ENCODE measurements around the gene DCDC1.
"Not testable (repeated sequence)": the region's sequence is repeated elsewhere in the genome, so short reads cannot be mapped to it uniquely, and the experiment has no call there.

The DCDC1 gene

DNA sequence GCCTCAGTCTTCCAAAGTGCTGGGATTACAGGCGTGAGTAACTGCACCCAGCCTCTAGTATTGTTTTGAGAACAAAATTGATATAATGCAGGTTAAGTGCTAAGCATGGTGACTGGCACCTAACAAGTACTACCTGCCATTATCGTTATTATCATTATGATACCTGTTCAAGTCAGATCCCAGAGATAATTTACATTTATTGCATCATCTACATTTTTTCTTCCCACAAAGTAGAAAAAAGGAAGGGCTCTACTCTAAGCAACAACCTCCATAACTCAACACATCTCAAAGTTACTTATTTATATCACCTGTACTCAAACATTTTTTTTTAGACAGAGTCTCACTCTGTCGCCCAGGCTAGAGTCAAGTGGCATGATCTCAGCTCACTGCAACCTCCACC lies 42.1 kb downstream of the DCDC1 start:
- DNase-seq: no peak

DNA sequence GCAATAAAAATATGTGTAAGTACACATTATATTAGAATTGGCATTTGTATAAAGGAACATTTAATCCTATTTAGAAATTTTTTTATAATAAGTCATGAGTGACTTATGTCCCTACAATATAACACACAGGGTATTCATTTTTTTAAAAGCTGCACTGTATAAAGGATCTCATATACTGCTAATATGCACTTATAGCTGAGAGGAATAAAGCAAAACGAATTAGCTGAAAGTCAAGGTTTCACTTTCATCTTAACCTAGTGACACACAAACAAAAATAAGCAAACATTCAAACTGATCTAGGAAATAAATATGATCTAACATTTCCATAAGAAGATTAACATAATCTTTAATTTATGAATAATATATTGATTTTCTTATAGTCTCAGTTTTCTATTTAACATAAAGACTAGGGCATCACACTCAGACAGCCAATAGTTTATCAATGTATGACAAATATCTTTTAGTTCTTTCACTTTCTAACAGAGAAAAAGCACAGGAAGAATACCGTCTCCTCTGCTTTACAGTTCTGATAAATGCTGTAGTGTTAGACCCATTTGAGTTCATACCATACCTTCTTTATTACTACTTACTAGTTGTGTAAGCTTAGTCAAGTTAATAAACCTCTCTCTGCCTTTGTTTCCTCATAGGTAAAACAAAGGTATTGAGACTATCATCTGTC lies 42.9 kb downstream of the DCDC1 start:
- no peak for DNase-seq

DNA sequence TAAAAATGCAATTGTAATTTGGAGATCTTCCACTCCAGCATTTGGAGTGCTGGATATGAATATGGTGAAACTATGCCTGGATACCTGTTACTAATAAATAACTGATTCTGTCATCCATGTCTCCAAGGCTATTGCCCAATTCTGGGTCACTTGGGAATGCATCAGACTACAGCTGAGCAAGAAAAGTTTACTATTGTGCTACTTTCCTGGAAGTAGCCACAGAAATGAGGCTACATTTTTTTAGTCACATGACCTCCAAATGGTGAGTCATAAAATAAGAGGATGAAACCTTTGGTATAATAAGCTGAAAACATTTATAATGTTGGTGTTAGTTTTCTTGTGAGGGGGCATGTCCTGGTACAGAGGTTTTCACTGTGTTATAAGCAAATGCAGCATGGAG lies 44.4 kb downstream of the DCDC1 start:
- no peak for DNase-seq

DNA sequence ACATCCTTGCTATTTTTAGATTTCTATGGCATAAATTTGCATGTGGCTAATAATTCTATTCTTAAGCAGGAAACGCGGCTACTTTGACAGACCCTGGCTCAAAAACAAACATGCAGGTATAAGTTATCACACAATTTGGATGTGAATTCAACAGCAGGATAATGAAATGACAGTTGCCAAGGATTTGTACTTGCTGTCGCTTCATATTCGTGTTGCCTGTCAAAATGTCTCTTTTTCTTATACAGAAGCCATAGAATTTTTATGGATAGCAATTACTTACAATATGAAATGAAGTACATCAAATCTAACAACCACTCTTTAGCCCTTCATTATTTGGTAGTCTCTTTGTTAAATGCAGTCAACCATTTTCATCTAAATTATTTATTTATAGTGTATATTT lies 46.4 kb downstream of the DCDC1 start:
- DNase-seq: no peak

DNA sequence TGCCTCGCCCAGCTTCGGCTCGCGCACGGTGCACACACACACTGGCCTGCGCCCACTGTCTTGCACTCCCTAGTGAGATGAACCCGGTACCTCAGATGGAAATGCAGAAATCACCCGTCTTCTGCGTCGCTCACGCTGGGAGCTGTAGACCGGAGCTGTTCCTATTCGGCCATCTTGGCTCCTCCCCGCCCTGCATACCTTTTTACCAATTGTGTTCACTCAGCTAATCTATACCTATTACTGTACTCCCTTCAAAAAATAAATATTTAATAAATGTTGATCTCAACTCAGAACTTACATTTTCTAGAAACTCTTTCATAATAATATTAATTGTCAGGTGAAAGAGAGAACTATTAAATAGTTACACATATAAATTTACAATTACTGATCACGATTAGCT lies 48.0 kb downstream of the DCDC1 start:
- DNase-seq: not testable (repeated sequence)

DNA sequence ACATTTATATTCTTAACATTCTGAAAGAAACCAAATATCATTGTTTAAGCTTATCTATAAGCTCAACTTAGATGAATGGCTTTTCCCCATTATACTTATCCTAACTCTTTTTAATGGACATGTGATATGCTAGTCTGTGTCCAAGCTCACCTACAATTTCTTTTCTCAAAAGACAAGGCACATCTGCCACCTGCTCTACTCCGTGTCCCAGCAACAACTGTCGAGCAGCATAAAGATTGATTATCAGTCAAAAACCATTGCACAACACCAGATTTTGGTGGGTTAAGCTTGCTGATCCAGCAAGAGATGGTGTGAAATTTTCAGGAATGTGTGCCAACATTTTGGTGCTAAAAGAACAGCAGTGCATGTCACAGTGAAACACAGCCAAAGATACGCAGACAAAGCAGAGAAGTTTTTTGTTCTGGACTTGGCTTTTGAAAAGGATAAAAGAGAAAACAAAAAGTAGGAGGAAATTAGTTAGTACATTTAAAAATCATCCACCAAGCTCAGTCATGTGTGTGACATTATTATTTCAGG lies 65.8 kb downstream of the DCDC1 start:
- no peak for DNase-seq

DNA sequence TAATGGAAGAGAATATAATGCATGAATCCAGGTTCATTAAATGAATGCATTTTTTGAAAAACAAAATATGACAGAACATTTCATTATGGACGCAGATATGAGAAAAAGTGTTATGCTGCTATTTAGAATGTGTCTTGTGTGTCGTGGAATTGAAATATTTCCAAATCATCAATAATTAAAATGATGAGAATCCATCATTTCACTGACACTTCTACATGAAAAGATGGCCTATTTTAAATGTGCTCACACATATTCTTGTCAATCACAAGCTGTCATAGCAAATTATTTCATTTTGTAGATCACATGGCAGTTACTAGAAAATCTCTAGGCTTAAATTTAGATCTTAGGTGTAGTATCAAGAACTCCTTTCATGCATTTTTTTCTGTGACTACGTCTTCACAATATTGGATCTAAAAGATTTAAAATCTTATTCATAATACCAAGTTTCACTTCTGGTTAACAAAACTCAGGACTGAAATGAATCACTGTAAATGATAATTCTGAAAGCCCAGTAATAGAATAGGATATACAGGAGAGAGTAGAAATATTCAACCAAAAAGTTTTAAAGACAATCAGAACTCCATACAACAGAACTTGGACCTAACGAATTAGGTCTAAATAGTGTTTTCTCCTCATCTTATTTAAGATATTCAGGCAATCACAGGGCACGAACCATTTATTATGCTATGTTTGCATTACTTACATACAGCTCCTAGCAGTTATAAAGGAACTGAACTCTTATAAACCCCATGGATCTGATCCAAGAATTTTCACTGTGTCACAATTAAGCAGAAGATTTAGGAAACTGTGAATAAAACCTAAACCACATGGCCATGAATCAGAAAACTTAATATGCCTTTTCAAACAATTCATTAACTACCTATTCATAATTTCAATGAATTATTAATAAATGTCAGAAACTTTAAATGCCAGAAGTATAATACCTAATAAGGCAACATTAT lies 67.7 kb downstream of the DCDC1 start:
- DNase-seq: no peak

DNA sequence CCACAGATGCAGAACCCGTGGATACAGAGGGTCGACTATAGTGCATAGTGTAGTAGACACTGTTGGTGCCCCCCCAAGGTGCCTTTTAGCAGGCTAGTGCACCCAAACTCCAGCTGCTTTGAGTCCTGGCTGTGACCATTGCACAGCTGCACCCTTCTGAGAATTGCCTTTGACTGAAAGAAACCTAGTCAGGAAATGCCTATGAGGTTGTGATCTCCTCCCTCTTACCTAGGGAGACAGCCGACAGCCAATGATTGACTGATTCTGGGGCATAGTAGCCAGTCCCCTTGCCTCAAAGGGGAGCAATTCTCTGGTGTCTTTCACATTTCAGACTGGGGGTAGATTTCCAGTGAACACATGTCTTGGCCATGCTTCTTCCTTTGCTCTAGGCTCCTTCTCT lies 74.2 kb downstream of the DCDC1 start:
- DNase-seq: no peak

DNA sequence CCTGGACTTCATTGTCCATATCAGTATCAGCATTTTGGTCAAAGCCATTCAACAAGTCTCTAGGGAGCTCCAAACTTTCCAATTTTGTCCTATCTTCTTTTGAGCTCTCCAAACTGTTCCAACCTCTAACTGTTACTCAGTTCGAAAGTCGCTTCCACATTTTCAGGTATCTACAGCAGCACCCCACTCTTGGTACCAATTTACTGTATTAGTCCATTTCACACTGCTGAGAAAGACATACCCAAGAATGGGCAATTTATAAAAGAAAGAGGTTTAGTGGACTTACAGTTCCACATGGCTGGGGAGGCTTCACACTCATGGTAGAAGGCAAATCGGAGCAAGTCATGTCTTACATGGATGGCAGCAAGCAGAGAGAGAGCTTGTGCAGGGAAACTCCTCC lies 96.0 kb downstream of the DCDC1 start:
- DNase-seq: not testable (repeated sequence)

DNA sequence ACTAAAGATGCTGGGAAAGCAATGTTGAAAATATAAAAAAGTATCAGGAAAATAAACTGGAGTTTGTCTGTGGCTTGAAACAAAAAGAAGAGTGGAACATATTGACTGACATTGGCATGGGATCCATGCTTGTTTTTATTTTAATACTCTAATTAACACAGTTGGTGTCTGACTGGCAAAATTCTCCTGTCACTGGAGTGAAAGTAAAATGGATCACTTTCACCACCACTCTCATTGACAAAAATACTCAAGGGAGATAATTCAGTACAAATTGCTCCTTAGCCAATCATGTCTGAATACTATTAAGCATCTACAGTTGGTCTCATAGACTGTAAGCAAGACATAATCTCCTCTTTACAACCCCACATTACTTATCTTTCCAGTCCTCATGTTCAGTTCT lies 101.8 kb downstream of the DCDC1 start:
- no peak for DNase-seq

DNA sequence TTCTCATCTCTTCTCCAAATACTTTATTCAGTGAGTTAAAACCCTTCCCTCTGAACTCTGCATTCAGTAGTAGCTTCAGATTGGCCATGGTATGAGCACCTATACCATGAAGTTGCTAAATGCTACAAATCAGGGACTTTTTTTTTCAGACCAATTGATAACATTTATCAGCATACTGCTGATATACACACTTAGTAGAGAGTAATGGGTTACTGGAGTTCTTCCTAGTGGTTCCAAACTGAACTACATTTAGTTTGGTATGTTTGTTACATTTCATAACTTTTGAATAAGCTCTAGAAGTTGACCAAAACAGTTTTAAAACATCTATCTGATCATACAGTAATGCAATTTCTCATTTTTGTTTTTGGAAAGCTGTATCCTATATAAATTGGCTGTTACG lies 104.7 kb downstream of the DCDC1 start:
- DNase-seq: no peak

DNA sequence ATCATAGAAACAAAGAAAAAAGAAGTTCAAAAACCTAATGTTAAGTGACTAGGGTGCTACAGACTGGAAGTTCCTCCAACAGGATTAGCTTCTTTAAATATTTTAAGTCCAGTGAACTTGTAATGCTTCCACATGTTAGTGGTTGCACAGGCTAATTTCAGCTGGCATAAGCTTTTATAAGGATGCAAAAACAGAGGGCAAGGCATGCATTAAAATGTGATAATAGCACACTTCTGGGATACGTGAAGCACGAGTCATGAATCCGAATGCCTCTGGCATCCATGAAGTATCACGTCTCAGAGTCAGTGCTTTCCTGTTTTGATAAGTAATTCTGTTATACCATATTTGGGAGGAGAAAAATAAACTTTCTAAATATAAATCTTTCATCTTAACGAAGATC lies 106.8 kb downstream of the DCDC1 start:
- no peak for DNase-seq

DNA sequence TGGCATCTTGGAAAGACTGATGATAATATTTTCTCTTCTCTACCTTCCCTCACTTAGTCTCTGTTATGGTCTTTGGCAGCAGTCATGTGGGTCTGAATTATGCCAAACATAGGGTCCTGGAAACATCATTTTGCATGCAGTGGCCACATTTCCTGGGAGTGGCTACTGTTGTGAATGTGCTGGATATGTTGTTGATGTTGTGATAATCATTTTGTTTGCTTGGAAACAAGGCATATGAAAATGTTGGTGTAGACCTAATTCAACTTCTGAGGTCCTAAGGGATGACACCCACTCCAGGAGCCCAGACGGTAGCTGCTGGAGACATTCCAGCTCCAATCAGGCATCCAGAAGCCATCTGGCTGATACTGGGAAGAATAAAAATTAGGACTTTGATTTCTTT lies 109.7 kb downstream of the DCDC1 start:
- DNase-seq: no peak

DNA sequence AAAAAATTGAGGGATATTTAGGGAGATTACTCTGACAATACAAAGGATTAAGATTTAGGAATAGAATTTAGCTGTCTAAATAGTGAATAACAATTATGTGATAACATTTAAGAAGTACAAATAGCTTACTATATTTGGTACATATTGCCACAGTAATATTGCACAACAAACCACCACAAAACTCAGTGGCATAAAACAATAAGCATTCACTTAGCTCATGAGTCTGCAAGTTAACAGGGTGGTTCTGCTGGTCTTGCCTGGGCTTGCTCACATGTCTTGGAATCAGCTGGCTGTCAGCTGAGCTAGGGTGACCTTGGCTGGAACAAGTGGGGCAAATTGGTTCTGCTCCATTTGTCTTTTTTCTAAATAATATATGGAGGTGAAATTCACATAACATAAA lies 115.1 kb downstream of the DCDC1 start:
- DNase-seq: no peak

DNA sequence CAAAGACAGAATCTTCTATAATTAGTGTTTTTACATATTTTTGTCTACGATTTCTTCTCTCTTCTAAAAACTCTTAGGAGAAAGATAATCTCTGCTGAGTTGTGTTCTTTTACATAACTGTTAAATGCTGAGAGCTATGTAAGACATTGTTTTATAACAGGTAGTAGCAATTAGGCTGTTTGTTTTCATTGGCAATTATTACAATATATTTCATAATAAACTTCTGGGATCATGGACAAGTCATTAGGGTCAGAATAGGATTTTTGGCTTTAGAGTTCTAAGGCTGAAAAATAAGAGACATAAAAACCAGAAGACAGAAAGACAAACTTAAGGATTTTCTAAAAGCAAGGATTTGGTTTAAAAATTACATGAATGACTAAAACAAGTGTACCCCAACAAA lies 120.8 kb downstream of the DCDC1 start:
- DNase-seq: no peak

DNA sequence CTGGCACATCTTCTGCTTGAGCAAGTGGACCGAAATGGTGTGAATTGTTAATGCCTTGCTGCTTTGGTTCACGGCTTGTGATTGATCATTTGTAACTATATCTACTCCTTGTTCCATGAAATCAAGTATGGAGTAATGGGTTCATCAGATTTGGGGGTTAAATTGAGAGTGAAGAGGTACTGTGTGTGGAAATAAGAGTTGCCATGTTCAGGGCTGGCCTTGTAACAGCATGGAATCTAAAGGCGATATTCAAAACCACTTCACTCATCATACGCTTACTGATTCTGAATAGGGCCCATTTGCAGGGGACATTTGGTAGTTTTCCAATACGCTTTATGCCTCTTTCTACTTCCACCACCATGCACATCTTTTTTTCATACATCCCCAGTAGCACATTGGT lies 122.2 kb downstream of the DCDC1 start:
- no peak for DNase-seq

DNA sequence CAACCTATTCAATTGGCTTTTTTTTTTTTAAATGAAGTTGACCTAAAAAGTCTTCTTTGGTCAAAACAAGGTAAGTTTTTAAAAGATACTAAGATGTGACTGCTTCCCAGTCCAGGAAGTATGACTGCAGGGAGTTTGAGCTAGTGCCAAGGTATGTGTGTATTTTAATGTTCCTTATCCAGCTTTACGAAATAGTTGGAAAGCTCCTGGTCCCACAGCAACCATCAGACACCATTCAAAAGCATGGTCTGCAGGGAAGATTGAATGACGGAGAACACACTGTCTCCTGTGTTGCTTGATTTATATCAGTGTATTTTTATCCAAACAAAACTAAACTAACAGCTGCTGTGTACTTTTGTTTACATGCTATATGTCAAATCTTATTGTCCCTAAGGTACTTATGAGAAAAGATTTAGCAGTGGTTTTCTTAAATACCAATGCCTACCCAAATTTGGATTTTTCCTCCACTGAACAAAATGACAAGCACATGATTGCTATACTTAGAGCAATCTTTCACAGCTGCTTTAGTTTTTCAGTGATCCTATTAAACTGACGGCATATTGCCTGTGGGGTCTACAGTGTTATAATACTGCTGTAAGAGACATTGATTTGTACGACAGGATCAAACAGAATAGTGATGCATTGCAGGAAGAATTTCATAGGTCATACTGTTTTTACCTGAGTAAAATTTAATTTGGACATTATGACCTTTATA lies 122.9 kb downstream of the DCDC1 start:
- DNase-seq: no peak

DNA sequence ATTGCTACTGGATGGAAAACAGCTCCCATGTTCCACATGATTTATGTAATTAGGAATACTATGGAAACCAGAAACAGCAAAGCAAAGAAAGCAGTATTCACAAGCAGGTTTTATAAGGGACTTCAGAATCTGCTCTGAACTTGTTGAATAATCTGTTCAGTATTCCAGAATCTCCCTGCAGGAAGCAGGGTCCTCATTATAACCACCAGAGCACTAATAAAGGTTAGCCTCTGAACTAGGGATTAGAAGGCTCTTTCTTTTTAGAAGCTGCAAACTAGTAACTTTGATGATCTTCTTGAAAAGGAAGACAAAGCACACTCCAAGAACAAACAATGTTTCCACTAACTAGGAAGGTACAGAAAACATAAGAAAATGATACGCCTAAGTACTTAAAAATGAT lies 125.8 kb downstream of the DCDC1 start:
- DNase-seq: no peak

DNA sequence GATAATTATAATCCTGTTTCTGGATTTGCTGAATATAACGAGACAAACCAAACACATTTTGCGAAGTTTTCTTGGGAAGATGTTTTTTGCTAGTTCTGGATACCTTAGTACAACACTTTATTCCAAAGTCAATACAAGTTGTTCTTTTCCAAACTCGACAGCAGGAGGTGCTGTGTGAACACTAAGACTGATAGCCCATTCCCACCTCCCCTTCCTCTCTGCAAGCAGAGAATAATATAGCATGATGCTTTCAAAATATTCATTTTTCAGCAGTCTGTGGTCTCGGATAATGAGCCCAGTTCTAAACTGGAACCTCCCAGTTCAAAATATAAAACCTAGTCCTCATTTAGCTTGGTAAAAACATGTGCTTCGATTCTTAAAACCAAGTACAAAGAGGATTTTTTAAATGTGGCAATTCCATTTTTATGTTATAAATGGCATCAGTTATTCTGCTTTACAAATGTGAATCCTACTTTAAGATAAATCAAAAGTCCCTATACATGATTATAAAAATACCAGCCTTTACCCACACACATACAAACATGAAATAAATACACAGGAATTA lies 129.1 kb downstream of the DCDC1 start:
- DNase-seq: peak; percentile 20

DNA sequence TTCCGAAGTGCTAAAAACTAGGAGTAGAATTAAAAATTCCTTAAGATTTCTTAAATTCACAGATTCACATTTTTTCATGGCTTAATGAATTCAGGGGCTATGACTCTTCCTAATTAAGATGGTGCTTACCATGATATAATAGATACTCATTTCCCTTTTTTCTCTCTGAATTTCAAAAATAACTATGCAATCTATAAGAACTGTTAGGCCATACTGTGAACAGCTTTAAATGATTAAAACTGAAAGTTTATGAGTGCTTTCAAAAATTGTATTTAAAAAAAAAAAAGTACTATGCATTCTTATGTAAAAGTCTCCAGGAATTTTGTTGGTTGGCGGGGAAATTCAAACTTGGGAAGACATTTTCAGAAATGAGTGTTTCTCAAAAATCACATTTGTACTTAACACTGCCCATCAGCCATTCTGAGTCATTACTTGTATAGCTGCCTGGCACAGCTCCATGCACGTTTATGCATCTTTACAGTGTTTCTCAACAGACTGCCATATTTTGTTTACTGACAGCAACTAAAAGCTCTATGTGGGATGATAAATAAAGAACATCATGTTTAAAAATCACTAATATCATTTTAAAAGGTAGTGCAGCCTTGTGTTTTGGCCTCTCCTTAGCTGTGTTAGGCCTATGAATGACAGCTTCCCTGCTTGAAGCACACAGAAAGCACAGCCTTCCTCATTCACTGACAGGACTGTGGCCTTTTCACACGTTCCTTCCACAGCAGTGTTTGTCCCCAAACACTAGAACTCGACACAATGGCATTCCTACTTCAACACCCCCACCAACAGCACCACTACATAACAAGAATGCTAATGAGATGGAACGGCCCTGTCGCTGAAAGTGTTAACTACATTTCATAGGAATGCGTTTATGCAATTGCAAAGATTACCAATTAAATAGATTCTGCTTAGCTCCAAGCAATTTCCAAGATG lies 131.4 kb downstream of the DCDC1 start:
- DNase-seq: no peak

DNA sequence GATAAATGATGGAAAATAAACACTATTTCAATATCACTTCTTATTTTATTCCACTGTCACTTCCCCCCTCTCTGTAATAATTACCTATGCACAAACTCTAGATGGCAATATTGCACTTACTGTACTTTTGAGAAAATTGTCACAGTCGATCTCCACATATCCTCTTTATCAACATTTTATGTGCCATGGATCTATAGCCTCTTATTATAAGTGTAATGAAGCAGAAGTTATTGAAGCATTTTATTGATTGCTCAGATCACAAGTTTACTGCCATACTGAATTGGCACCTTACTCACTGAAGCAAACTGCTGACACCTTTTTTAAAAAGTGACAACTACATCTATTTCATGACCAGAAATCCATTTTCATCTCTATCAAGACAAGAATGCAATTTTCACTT lies 133.4 kb downstream of the DCDC1 start:
- DNase-seq: no peak

DNA sequence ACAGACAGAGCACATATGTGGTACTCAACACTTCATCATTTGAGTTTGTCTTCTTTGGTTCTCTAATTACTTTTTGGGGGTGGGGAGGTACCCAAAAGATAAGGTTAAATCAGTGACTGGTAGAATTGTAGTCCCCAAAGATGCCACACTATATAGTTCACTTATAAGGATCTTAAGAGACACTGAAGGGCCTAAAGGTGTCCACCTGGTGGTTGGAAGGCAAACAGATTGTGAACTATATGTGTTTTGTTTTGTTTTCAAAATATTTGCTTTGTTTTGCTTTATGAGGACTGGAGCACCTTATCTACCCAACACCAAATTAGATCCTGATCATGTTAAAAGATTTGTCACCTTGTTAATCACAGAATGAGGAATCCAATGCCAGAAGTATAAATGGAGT lies 136.1 kb downstream of the DCDC1 start:
- no peak for DNase-seq
